ENCODE data around the gene DAPK1.

Gene DAPK1

GRCh38 chr9:87641067-87641466 is 143.4 kb downstream of the DAPK1 start:
- no peak for FAIRE-seq
- DNase-seq (ENCODE audit: low spot score), result no peak

GRCh38 chr9:87642330-87643106 is 144.9 kb downstream of the DAPK1 start:
- no peak for DNase-seq (ENCODE audit: low spot score)
- no peak for FAIRE-seq

GRCh38 chr9:87643107-87643650 is 145.5 kb downstream of the DAPK1 start:
- FAIRE-seq, result no peak
- no peak for DNase-seq (ENCODE audit: low spot score)

GRCh38 chr9:87643778-87644570 is 146.3 kb downstream of the DAPK1 start:
- DNase-seq (ENCODE audit: low spot score), result no peak
- FAIRE-seq, result no peak

DNA sequence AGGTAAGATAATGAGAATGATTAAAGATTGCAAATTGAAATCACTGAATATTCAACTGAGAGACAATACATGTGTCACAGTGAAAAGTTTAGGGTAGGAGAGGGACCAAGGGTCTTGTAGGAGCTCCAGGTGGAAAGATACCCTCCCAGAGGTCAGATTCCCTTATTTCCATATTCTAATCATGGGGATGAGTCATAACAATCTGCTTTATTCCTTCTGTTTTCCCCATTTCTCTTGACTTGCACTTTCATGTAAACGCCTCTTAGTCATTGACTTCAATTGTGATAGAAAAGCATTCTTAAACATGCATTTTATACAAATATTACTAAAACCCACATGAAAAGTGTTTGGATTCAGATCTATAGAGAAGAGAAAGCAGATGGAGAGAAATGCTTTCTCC is 147.0 kb downstream of the DAPK1 start:
- FAIRE-seq, result no peak
- DNase-seq (ENCODE audit: low spot score), result no peak

GRCh38 chr9:87646546-87646945 is 148.9 kb downstream of the DAPK1 start:
- FAIRE-seq (no peak), DNase-seq (ENCODE audit: low spot score) (no peak)

- FAIRE-seq, result no peak
- no peak for DNase-seq (ENCODE audit: low spot score)
These were observed 149.4 kb downstream of the DAPK1 start for GRCh38 chr9:87647114-87647513.

GRCh38 chr9:87648606-87649005 is 150.9 kb downstream of the DAPK1 start:
- FAIRE-seq (no peak), DNase-seq (ENCODE audit: low spot score) (no peak)

GRCh38 chr9:87650611-87651295 is 153.1 kb downstream of the DAPK1 start:
- no peak for FAIRE-seq

DNA sequence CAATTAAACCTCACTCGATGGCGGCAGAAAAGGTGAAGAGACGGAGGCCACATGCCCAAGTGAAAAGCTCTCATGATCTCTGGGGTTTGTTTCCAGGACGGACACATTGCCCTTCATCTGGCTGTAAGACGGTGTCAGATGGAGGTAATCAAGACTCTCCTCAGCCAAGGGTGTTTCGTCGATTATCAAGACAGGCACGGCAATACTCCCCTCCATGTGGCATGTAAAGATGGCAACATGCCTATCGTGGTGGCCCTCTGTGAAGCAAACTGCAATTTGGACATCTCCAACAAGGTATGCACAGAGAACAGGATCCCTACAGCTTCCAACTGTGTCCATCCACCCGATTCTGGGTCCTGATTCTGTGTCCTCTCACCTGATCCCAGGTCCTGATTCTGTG is 153.8 kb downstream of the DAPK1 start:
- no peak for DNase-seq (ENCODE audit: low spot score)
- no peak for FAIRE-seq

More at GRCh38 chr9:87650611-87651295, 153.1 kb downstream of the DAPK1 start:
- no peak for DNase-seq (ENCODE audit: low spot score)

DNA sequence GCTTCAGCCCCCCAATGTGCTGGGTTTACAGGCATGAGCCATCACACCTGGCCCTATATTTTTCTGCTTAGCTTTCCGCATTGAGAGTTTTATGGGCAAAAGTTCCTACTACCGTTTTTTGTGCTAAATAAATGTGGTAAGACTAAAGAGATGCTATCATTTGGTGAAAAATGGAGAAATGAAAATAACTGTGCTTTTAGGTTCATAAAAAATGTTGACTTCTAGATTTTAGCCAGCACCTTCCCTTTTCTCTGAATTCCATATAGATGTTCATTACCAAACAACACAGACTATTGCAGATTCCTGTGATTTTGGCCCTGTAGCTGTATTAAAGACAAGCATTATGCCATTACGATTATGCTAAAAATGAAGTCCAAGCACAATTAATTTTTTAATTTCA is 156.3 kb downstream of the DAPK1 start:
- DNase-seq (ENCODE audit: low spot score), result no peak
- no peak for FAIRE-seq

GRCh38 chr9:87655731-87656130 is 158.1 kb downstream of the DAPK1 start:
- DNase-seq (ENCODE audit: low spot score), result no peak

DNA sequence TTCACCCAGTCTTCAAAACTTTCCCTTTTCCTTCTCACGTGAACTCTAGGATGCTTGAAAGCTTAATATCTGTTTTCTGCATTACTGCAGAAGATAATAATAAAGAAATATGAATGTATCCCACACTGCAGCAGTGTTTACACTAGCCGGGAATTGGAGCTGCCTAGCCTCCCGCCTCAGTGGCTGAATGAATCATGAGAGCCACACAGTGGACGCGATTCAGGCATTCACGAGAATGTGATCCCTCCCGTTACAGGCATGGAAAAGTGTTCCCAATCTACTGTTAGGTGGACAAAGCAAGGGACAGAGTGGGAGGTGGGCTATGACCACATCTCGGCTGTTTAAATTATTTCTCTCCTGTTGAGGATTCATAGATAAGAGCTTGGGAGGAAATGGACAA is 158.8 kb downstream of the DAPK1 start:
- FAIRE-seq, result no peak
- peak; percentile 54 for DNase-seq (ENCODE audit: low spot score)

More at GRCh38 chr9:87655731-87656130, 158.1 kb downstream of the DAPK1 start:
- no peak for FAIRE-seq

DNA sequence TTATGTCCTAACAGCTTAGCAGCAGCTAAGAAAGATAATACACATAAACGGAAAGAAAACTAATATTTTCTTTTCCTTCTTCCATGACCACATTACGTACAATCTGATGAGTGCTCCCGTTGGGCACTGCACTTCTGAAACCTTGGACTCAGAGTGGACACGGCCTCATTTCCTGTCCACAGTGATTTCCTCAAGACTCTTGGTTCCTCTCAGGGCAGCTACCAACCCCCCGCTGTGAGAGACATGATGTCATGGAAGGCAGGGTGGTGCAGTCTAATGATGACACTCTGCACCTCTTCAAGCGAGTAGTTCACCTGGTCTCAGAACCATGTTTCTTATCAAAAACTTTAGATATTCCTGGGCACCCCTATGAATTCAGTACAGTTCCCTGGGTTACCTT is 159.5 kb downstream of the DAPK1 start:
- DNase-seq (ENCODE audit: low spot score) (no peak), FAIRE-seq (no peak)

- no peak for DNase-seq (ENCODE audit: low spot score)
These were observed 160.2 kb downstream of the DAPK1 start for GRCh38 chr9:87657893-87658292.

DNA sequence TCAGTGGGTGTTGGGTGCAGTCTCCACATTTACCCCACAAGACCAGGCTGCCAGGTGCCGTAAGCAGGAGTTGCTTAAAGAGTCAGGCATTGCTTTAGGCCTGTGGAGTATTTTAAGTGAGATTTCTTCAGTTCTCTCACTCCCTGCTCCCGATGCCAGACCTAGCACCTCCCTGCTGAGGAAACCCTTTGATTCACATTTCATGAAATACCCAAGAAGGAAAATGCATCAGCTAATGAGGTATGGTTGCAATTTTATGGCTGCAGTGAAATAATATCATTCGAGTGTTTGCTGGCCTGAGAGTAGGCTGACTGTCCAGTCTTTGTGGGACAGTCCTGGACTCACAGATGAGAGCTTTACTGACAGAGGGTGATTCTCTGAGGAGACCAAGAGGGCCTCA is 160.8 kb downstream of the DAPK1 start:
- DNase-seq (ENCODE audit: low spot score), result no peak
- FAIRE-seq, result no peak

More at GRCh38 chr9:87657893-87658292, 160.2 kb downstream of the DAPK1 start:
- no peak for FAIRE-seq

DNA sequence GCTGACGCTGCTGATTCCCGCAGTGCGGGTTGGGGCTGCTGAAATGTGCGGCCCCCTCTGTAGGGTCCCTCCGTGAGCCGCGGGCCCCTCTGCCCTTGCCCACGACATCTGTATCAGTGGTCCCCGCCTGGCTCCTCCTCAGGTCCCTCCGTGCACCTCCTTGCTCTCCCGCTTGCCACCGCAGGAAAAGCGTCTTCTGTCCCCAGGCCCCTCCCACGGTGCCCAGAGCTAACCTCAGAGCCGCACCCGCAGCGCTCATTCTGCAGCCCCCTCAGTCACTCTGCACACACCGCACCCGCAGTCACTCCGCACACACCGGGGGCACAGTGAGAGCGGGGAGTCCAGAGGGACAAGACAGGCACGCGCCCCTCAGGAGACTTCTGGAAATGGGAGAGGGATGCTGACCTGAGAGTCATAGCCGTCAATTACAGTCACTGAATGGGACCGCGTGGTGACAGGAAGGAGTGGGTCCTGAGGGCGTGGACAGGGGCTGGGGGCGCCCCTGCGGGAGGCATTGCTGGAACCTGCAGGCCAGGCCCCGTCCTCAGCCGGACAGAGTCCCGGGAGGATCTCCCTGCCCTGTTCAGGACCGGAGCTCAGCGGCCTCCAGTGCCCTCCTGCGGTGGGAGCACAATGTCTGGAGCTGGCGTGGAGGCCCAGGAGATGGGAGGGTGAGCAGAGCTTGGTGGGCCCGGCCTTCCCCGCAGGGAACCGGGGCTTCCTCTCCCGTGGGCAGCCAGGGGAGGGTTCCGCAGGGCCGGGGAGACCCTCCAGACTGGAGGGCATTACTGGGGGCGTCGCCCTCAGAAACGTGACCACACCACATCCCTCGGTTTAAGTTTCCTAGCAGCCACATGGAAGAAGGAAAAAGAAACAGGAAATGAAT is 162.1 kb downstream of the DAPK1 start:
- DNase-seq (ENCODE audit: low spot score) (no peak), FAIRE-seq (no peak)

DNA sequence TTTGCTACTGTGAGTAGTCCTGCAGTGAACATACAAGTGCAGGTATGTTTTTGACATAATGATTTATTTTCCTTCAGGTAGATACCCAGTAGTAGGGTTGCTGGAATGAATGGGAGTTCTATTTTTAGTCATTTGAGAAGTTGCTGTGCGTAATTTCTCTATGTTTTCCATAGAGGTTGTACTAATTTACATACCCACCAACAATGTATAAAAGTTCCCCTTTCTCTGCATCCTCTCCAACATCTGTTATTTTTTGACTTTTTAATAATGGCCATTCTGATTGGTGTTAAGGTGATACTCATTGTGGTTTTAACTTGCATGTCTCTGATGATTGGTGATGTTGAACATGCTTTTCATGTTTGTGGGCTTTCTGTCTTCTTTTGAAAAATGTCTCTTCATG is 163.6 kb downstream of the DAPK1 start:
- DNase-seq (ENCODE audit: low spot score), result no peak
- FAIRE-seq, result no peak

DNA sequence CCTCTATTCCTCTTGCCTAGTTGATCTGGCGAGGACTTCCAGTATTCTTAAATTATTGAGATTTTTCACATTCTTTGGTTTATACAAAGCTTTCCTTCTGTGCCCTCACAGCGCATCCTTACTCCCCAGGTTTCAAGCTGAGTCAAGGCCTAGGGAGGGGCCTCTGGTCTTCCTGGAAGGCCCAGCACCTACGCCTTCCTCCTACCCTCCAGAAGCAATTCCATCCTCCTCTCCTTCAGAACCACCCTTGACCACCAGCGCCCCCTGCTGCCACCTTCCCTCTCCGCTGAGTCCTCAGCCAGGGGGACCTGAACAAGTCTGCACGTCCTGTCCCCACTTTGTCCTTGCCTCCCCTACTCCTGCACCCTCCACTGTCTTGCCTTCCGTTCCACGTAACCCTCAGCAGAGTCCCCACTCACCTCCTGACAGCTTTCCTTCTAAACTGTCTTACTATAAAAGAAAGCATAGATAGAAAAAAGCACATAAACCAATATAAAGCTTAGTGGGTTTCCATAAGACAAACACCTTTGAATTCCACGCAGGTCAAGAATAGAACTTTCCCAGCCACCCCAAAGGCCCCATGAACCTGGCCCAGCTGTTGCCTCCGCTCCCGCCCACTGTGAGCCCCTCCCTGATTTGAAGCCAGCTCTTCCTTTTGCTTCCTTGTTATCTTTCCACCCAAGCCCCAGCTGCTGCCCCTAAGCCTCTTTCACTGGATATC is 165.3 kb downstream of the DAPK1 start:
- peak; percentile 93 for DNase-seq (ENCODE audit: low spot score)
- peak; percentile 37 for FAIRE-seq

DNA sequence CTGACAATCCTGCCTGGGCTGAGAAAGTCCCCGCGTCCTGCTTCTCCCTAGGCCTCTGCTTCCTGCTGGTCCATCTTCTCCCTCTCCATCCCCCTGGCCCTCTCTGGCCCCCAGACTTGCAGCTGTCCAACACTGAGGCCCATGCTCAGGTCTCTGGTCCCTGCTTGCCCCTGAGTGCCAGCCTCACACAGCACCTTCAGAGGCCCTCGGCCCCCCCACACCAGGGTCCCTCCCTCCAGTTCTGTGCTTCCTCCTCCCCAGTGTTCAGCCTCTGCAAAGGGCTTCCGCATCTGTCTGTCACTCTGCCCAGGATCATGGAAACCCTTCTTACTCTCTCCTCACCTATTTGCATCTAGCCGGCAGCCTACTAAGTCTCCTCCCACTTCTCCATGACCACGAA is 165.9 kb downstream of the DAPK1 start:
- DNase-seq (ENCODE audit: low spot score) (no peak), FAIRE-seq (no peak)

All from urothelium cell line (cell line).